Sigmoid colon (tissue), 7 donors: ENCODE measurements around the gene USP13. TPM values are rescaled to one million over a fixed set of nuclear protein-coding genes. Genes with fewer than 3 reads are reported as not detected.

Experiments
- DNase-seq: peaks from one replicate; pipeline ENCODE4 v3.0.0-alpha.2; 2019
- H3K27ac ChIP-seq, 4 donors: fragments of 200-600 bp; sonication (generic); one replicate each; pipeline ENCODE4 v1.5.1; 2016 to 2019; ENCODE audit warnings: mild to moderate bottlenecking in 1 of 4
- H3K27me3 ChIP-seq, 3 donors: fragments of 200-600 bp; sonication (generic); one replicate each; pipeline ENCODE4 v1.5.1; 2019; ENCODE audit warnings: mild to moderate bottlenecking in 1 of 3
- H3K36me3 ChIP-seq, 4 donors: fragments of 200-600 bp; sonication (generic); one replicate each; pipeline ENCODE4 v1.5.1; 2016 to 2019
- H3K4me1 ChIP-seq, 4 donors: fragments of 200-600 bp; sonication (generic); one replicate each; pipeline ENCODE4 v1.5.1; 2017 to 2019
- H3K4me3 ChIP-seq, 4 donors: fragments of 200-600 bp; sonication (generic); one replicate each; pipeline ENCODE4 v1.5.1; 2017 to 2019; ENCODE audit warnings: mild to moderate bottlenecking in 2 of 4, moderate library complexity in 1 of 4
- H3K9me3 ChIP-seq, 4 donors: fragments of 200-600 bp in 3 of 4; sonication (generic) in 3 of 4; one replicate each; pipeline versions ENCODE4 v1.5.1 to v1.6.1; 2013 to 2019
- EP300 ChIP-seq, 4 donors: sonication (generic); formaldehyde crosslinking; IDR thresholded peaks; one replicate each; pipeline ENCODE4 v1.6.1; 2017; ENCODE audit warnings: antibody characterized with exemption in 4 of 4
- POLR2A ChIP-seq, 2 donors: fragments of 450-650 bp; IDR thresholded peaks; one replicate each; pipeline ENCODE4 v1.6.1; 2016; ENCODE audit warnings: antibody characterized with exemption in 2 of 2, mild to moderate bottlenecking in 2 of 2, moderate library complexity in 2 of 2
- POLR2AphosphoS5 ChIP-seq, 4 donors: sonication (generic); formaldehyde crosslinking; IDR thresholded peaks; one replicate each; pipeline ENCODE4 v1.6.1; 2017; ENCODE audit warnings: antibody characterized with exemption in 4 of 4
- WGBS, 2 donors: extraction: QIAGEN DNeasy Blood & Tissue Kit; methylation state at CpG; one replicate each; pipeline ENCODE4 v1.1.7; 2013; 5-methylcytosine and 5-hydroxymethylcytosine counted together
- intact Hi-C: fragments of 100-400 bp; cut with DNase I; formaldehyde crosslinking; loops from one replicate; pipeline ENCODE4 v1.15.1; 2023
- polyA plus RNA-seq, 3 donors: library from polyadenylated mRNA; stranded (reverse); fragments of 200-250 nt; gene quantifications; one replicate each; pipeline ENCODE4 v1.2.3, GENCODE V29; 2013
- total RNA-seq, 4 donors: library from RNA; depleted of rRNA; stranded (reverse); fragments of >200 nt; gene quantifications; one replicate each; pipeline ENCODE4 v1.1.0, GENCODE V29; 2016
- TF ChIP-seq, protein P1 (sequence below), 4 experiments: fragments of 450-650 bp in 3 of 4; fragments of 200-600 bp in 1 of 4; IDR thresholded peaks; one replicate each; pipeline ENCODE4 v1.5.1; 2016 to 2019; ENCODE audit warnings: antibody characterized with exemption in 4 of 4, mild to moderate bottlenecking in 3 of 4, moderate library complexity in 2 of 4
- donor health status: healthy with polysubstance abuse.
- donor health status: Bipolar disorder and iron deficiency.
- donor health status: healthy.

Gene USP13
- total and polyA plus RNA-seq, 7 donors: 0.69 to 11.1 (median 7.2) TPM

DNA sequence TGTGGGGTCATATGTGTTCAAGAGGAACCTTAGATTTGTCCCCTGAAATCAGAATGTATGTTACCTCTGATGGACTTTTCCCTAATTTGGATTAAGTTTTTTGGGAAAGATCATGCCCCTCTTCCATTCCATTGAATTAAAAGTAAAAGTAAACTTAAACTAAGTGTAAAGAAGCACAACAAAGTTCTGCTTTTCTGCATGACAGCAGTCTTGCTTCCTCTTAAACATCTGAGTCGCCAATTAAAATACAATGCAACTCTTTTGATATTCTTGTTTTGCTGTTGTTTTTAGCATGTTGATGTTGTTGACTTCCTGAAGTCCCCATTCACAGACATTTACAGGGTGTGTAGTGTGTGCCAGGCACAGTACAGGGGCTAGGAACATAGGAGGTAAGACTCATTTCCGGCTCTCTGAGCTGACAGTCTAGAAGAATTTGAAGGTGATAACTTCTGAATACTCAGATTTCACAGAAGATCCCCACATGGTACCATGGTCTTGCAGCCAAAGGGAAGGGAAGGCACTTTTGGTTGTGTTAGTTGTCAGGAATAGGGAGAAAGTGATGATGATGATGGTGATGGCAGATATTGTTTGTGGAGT lies 45.0 kb downstream of the USP13 start:
- Histone ChIP-seq H3K36me3 (peaks cover 0 to 7% (median 0%) of the 10 kb centered on the region in 4 donors), H3K27ac (no peak overlapping the region), H3K27me3 (no peaks in the 10 kb centered on the region), H3K9me3 (no peaks in the 10 kb centered on the region), H3K4me1 (no peaks in the 10 kb centered on the region), H3K4me3 (no peak overlapping the region)
- 78 to 92% methylated on average over 2 of the region's 2 CpGs for WGBS, 2 donors
- TF ChIP-seq, protein P1, sequence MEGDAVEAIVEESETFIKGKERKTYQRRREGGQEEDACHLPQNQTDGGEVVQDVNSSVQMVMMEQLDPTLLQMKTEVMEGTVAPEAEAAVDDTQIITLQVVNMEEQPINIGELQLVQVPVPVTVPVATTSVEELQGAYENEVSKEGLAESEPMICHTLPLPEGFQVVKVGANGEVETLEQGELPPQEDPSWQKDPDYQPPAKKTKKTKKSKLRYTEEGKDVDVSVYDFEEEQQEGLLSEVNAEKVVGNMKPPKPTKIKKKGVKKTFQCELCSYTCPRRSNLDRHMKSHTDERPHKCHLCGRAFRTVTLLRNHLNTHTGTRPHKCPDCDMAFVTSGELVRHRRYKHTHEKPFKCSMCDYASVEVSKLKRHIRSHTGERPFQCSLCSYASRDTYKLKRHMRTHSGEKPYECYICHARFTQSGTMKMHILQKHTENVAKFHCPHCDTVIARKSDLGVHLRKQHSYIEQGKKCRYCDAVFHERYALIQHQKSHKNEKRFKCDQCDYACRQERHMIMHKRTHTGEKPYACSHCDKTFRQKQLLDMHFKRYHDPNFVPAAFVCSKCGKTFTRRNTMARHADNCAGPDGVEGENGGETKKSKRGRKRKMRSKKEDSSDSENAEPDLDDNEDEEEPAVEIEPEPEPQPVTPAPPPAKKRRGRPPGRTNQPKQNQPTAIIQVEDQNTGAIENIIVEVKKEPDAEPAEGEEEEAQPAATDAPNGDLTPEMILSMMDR (IDR thresholded peaks at IDR 0.05): no peak
- no peak for TF ChIP-seq EP300 (IDR thresholded peaks at IDR 0.05)
- TF ChIP-seq POLR2AphosphoS5 (IDR thresholded peaks at IDR 0.05): no peak
- no peak for TF ChIP-seq POLR2A (IDR thresholded peaks at IDR 0.05)
- intact Hi-C loops: no loop called here
- no peak for DNase-seq

DNA sequence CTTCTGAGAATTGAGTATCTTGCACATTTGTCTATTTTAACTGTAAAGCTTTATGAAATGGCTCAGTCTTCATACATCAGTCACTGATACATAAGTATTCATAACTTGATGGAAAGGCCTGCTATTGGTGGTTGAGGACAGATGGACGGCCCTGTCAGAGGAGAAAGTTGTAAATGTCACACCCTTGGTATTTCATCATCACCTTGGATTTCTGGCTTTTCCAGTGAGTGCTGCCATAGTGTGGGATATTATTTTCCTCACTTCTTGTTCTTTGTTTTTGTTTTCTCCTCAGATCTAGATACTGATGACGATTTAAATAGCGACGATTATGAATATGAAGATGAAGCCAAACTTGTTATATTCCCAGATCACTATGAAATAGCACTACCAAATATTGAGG lies 47.9 kb downstream of the USP13 start:
- intact Hi-C loops: no loop called here
- DNase-seq: no peak
- no peaks in the 10 kb centered on the region for H3K4me1 ChIP-seq
- H3K9me3 ChIP-seq: no peaks in the 10 kb centered on the region
- TF ChIP-seq EP300 (IDR thresholded peaks at IDR 0.05): no peak
- TF ChIP-seq, protein P1 (IDR thresholded peaks at IDR 0.05): no peak
- no peak for TF ChIP-seq POLR2A (IDR thresholded peaks at IDR 0.05)
- no peak for TF ChIP-seq POLR2AphosphoS5 (IDR thresholded peaks at IDR 0.05)
- no peak overlapping the region for H3K27ac ChIP-seq
- no peak overlapping the region for H3K4me3 ChIP-seq
- H3K36me3 ChIP-seq: peaks cover 0 to 7% (median 0%) of the 10 kb centered on the region in 4 donors
- no peaks in the 10 kb centered on the region for H3K27me3 ChIP-seq
- 92% methylated on average over 4 of the region's 4 CpGs for WGBS, 2 donors

- no peak for TF ChIP-seq EP300 (IDR thresholded peaks at IDR 0.05)
- TF ChIP-seq, protein P1 (IDR thresholded peaks at IDR 0.05): no peak
- no peak for TF ChIP-seq POLR2AphosphoS5 (IDR thresholded peaks at IDR 0.05)
- no peak for TF ChIP-seq POLR2A (IDR thresholded peaks at IDR 0.05)
- Histone ChIP-seq H3K27ac (no peak overlapping the region), H3K27me3 (no peaks in the 10 kb centered on the region), H3K4me3 (no peak overlapping the region), H3K9me3 (no peaks in the 10 kb centered on the region), H3K4me1 (no peaks in the 10 kb centered on the region), H3K36me3 (peaks cover 0 to 7% (median 0%) of the 10 kb centered on the region in 4 donors)
- intact Hi-C loops: no loop called here
- 92 to 93% methylated on average over 12 of the region's 12 CpGs for WGBS, 2 donors
- no peak for DNase-seq
Observed at GRCh38 chr3:179701176-179701827, 48.5 kb downstream of the USP13 start.

DNA sequence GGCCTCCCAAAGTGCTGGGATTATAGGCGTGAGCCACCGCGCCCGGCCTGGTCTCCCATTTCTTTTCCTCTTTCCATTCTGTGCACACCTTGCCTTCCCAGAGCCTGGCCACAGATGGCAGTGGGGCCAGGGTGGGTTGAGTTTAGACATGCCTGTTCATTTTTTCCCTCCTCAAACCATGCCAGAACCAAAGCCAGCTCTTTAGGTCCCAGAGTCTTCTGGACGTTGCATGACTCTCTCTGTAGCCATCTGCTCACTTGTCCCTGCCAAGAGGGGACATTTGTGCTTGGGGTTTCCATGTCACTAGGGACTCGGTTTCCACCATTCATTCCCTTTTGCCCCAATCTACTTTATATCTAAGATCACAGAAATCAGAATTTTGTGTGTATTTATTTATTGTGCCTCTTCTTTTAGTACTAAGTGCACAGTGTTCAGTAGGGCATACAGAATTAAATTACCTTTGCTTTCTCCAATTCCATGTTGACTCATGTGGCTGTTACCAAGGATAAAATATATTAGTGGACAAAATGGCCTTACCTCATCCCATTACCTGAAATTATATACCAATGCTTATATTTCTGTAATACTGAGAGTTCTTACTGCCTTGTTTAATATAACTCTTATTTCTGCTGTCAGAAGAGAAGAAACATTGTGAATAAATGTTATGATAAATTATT lies 49.6 kb downstream of the USP13 start:
- WGBS, 2 donors: 95 to 98% methylated on average over 6 of the region's 6 CpGs
- intact Hi-C loops: no loop called here

More for the DNA sequence above, 49.6 kb downstream of the USP13 start:
- Histone ChIP-seq H3K36me3 (peaks cover 0 to 7% (median 0%) of the 10 kb centered on the region in 4 donors), H3K27ac (no peak overlapping the region), H3K4me3 (no peak overlapping the region), H3K4me1 (no peaks in the 10 kb centered on the region), H3K9me3 (no peaks in the 10 kb centered on the region), H3K27me3 (no peaks in the 10 kb centered on the region)
- no peak for DNase-seq
- no peak for TF ChIP-seq EP300 (IDR thresholded peaks at IDR 0.05)
- TF ChIP-seq POLR2A (IDR thresholded peaks at IDR 0.05): no peak
- TF ChIP-seq, protein P1 (IDR thresholded peaks at IDR 0.05): no peak
- TF ChIP-seq POLR2AphosphoS5 (IDR thresholded peaks at IDR 0.05): no peak
